GM12878 (cell line): ENCODE results near the gene SNCAIP. TPM values are rescaled to one million over a fixed set of nuclear protein-coding genes. Genes with fewer than 3 reads are reported as not detected.
A peak's percentile ranks its signal among the peaks of the same experiment; 100 is the strongest.

Experiments
- ATAC-seq: fragments of 200-7000 bp; cut with Tn5 transposase; 3 replicates; pipeline ENCODE4 v1.9.1; 2020; ENCODE audit warnings: mild to moderate bottlenecking, moderate library complexity
- BruUV-seq: library from RNA; stranded (reverse); fragments of 400-500 nt; replicated peaks from 2 replicates; lab custom pipeline; 2021; lab: Mats Ljungman, UMichigan
- CTCF ChIA-PET: fragments of 300-600 bp; sonication (Branson Sonifier 250); formaldehyde crosslinking; extraction: SDS; loops from one replicate; lab custom pipeline; 2021; ENCODE audit warnings: inconsistent platforms; lab: Yijun Ruan, JAX
- POLR2A ChIA-PET: fragments of 350-600 bp; formaldehyde crosslinking; extraction: SDS; loops from one replicate; lab custom pipeline; 2021; ENCODE audit warnings: inconsistent platforms; lab: Charles Lee
- RAD21 ChIA-PET: fragments of 300-600 bp; sonication (Branson Sonifier 250); formaldehyde crosslinking; loops from one replicate; lab custom pipeline; 2023; ENCODE audit warnings: antibody characterized with exemption; ENCODE audit not compliant: unreplicated experiment; lab: Charles Lee
- SMC1A ChIA-PET: fragments of 300-600 bp; sonication (Branson Sonifier 250); formaldehyde crosslinking; loops from one replicate; lab custom pipeline; 2023; ENCODE audit not compliant: unreplicated experiment, uncharacterized antibody; lab: Charles Lee
- DNase-seq: peaks from one replicate; pipeline ENCODE4 v3.0.0-alpha.2; 2011; ENCODE audit warnings: low read depth, low spot score
- FAIRE-seq: peaks from 3 replicates; lab custom pipeline; 2011; peaks lifted over from hg19 to GRCh38; lab: Jason Lieb, UNC
- H2AFZ ChIP-seq: 2 replicates; pipeline ENCODE4 v1.6.0; 2011; ENCODE audit warnings: low read depth, low read length, control low read depth; ENCODE audit not compliant: control insufficient read depth
- H3K27ac ChIP-seq: 2 replicates; pipeline ENCODE4 v1.5.1; 2011; ENCODE audit warnings: control low read depth; ENCODE audit not compliant: control insufficient read depth, insufficient read depth
- H3K27me3 ChIP-seq, 2 experiments: replicated peaks in 1 of 2; 2 replicates each; pipeline versions ENCODE4 v1.6.0 to v1.6.1; 2011; ENCODE audit warnings: low read length in 1 of 2; ENCODE audit not compliant: control insufficient read depth in 2 of 2, insufficient read depth in 2 of 2
- H3K36me3 ChIP-seq, 2 experiments: 2 replicates each; pipeline ENCODE4 v1.5.1; 2011; ENCODE audit warnings: low read length in 1 of 2; ENCODE audit not compliant: control insufficient read depth in 2 of 2, insufficient read depth in 2 of 2
- H3K4me1 ChIP-seq: 2 replicates; pipeline ENCODE4 v1.6.1; 2011; ENCODE audit warnings: mild to moderate bottlenecking, low read length, moderate library complexity, mixed read lengths; ENCODE audit not compliant: control insufficient read depth, insufficient read depth
- H3K4me2 ChIP-seq: 2 replicates; pipeline ENCODE4 v1.6.0; 2011; ENCODE audit warnings: control low read depth; ENCODE audit not compliant: control insufficient read depth, insufficient read depth
- H3K4me3 ChIP-seq: fragments of 200-600 bp; sonication (generic); 2 replicates; pipeline ENCODE4 v1.5.1; 2016
- H3K79me2 ChIP-seq: 2 replicates; pipeline ENCODE4 v1.6.0; 2011; ENCODE audit warnings: low read length; ENCODE audit not compliant: control insufficient read depth, insufficient read depth
- H3K9ac ChIP-seq: 2 replicates; pipeline ENCODE4 v1.8.0; 2011; ENCODE audit warnings: low read length, control low read depth, mixed read lengths; ENCODE audit not compliant: control insufficient read depth, insufficient read depth
- H3K9me3 ChIP-seq: replicated peaks from 3 replicates; pipeline ENCODE4 v1.5.1; 2011; ENCODE audit warnings: mild to moderate bottlenecking, low read length; ENCODE audit not compliant: control insufficient read depth, insufficient read depth
- H4K20me1 ChIP-seq: 2 replicates; pipeline ENCODE4 v1.6.0; 2011; ENCODE audit not compliant: control insufficient read depth, insufficient read depth
- BMI1 ChIP-seq: fragments of 450-650 bp; IDR thresholded peaks from 2 replicates; pipeline ENCODE4 v1.6.1; 2016; ENCODE audit warnings: mild to moderate bottlenecking, moderate library complexity, borderline replicate concordance
- EED ChIP-seq: sonication (generic); IDR thresholded peaks from 2 replicates; pipeline ENCODE4 v1.6.1; 2016; ENCODE audit warnings: antibody characterized with exemption, low read depth
- EGR1 ChIP-seq, 2 experiments: IDR thresholded peaks; 1 replicate in 1 of 2; 2 replicates in 1 of 2; pipeline ENCODE4 v1.6.1; 2011 to 2012; ENCODE audit warnings: low read depth in 2 of 2, low read length in 2 of 2, borderline replicate concordance in 1 of 2, mild to moderate bottlenecking in 1 of 2, moderate library complexity in 1 of 2
- EZH2 ChIP-seq: IDR thresholded peaks from 2 replicates; pipeline ENCODE4 v1.6.1; 2012; ENCODE audit warnings: low read depth, mild to moderate bottlenecking, control low read depth, inconsistent platforms, low read length, borderline replicate concordance; ENCODE audit not compliant: control insufficient read depth
- KAT2A ChIP-seq: conservative IDR thresholded peaks from 2 replicates; pipeline ENCODE4 v1.6.1; 2011; ENCODE audit warnings: low read depth, low read length; ENCODE audit not compliant: control insufficient read depth
- KLF5 ChIP-seq: fragments of 450-650 bp; IDR thresholded peaks from 2 replicates; pipeline ENCODE4 v1.6.1; 2014; ENCODE audit warnings: mild to moderate bottlenecking; ENCODE audit not compliant: partially characterized antibody
- NFXL1 ChIP-seq: fragments of 450-650 bp; IDR thresholded peaks from 2 replicates; pipeline ENCODE4 v1.6.1; 2017; ENCODE audit warnings: antibody characterized with exemption, mild to moderate bottlenecking, borderline replicate concordance
- PAX8 ChIP-seq: fragments of 450-650 bp; IDR thresholded peaks from 2 replicates; pipeline ENCODE4 v1.6.1; 2017; ENCODE audit warnings: mild to moderate bottlenecking, moderate library complexity
- RAD21 ChIP-seq: IDR thresholded peaks from 2 replicates; pipeline ENCODE4 v1.6.1; 2011; ENCODE audit warnings: mild to moderate bottlenecking, low read depth, low read length, moderate library complexity; ENCODE audit not compliant: insufficient read depth
- RFX5 ChIP-seq: IDR thresholded peaks from 2 replicates; pipeline ENCODE4 v1.6.1; 2011; ENCODE audit warnings: low read depth, low read length, improper control_type of control experiment
- RUNX3 ChIP-seq: IDR thresholded peaks from 2 replicates; pipeline ENCODE4 v1.6.1; 2012; ENCODE audit warnings: low read length, inconsistent platforms
- SIN3A ChIP-seq: IDR thresholded peaks from 2 replicates; pipeline ENCODE4 v1.6.1; 2012; ENCODE audit warnings: low read depth, low read length, improper control_type of control experiment
- WRNIP1 ChIP-seq: IDR thresholded peaks from 2 replicates; pipeline ENCODE4 v1.6.1; 2011; ENCODE audit warnings: low read depth, low read length, improper control_type of control experiment, borderline replicate concordance
- WGBS: methylation state at CpG from one replicate; pipeline ENCODE4 v1.1.6; 2016; ENCODE audit warnings: low lambda C conversion rate; ENCODE audit not compliant: insufficient replicate concordance, insufficient coverage; ENCODE audit errors: missing lambda C conversion rate; 5-methylcytosine and 5-hydroxymethylcytosine counted together
- in situ Hi-C: fragments of 300-500 bp; cut with MboI; formaldehyde crosslinking; loops from 9 replicates; pipeline ENCODE4 v1.14.3; 2018; ENCODE audit warnings: mixed read lengths
- intact Hi-C: fragments of 100-400 bp; cut with micrococcal nuclease; formaldehyde crosslinking; loops from one replicate; pipeline ENCODE4 v1.14.2; 2022; ENCODE audit not compliant: unreplicated experiment
- polyA plus RNA-seq, 11 experiments: library from polyadenylated mRNA; depleted of rRNA in 4 of 11; unstranded in 6 of 11; stranded (reverse) in 5 of 11; fragments of >200 nt; fragmentation: Nextera tagmentation in 4 of 11; fragmentation: Illumina TruSeq in 1 of 11; extraction: Ambion mirVana in 4 of 11; extraction: Trizol in 1 of 11; gene quantifications; 1 replicate in 1 of 11; 2 replicates in 10 of 11; pipeline versions ENCODE4 v1.2.1 to v1.2.3, GENCODE V29; 2011 to 2016; ENCODE audit warnings: inconsistent platforms in 2 of 11, missing spikeins in 2 of 11, low read depth in 1 of 11
- total RNA-seq, 4 experiments: library from RNA; depleted of rRNA in 3 of 4; stranded (reverse); fragments of >200 nt in 3 of 4; fragmentation: Illumina TruSeq in 1 of 4; extraction: Trizol in 1 of 4; gene quantifications; 2 replicates each; pipeline versions ENCODE4 v1.2.1 to v1.2.3, GENCODE V29; 2013 to 2021
- TF ChIP-seq, protein P1 (sequence below): fragments of 450-650 bp; IDR thresholded peaks from 2 replicates; pipeline ENCODE4 v1.6.1; 2017; ENCODE audit warnings: mild to moderate bottlenecking, moderate library complexity
- TF ChIP-seq, protein P2 (sequence below): fragments of 450-650 bp; IDR thresholded peaks from 2 replicates; pipeline ENCODE4 v1.6.1; 2017; ENCODE audit warnings: antibody characterized with exemption, mild to moderate bottlenecking, moderate library complexity

The SNCAIP gene
- total and polyA plus RNA-seq, 10 of the 15 experiments (the other 5 are each of a cell fraction or from before 2014, with no cell fraction given), result 0.03 to 0.62 (median 0.16) TPM; not detected in 1

DNA sequence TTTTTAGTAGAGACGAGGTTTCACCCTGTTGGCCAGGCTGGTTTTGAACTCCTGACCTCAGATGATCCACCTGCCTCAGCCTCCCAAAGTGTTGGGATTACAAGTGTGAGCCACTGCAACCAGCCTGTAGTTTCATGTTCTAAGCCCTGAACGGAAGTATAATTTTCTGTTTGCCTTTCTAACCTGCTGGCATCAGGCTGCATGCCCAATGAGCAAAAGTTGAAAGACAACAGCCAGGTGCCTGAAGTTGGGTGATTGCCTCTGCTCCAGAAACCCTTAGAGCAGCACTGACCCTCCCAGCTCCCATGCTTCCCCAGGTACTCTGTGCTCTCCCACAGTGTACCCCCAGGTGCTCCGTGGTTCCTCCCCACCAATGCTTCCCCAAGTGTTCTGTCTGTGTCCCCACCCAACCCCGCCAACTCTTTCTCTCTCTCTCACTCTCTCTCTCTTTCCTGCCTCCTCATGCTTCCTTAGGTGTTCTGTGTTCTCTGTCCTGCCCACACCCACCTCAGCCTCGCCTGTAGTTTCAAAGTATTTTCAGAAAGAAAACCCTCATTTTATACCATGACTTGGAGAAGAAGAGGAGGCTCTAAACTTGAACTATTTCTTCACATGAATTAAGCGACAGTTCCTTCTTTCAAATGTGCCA is 145.3 kb downstream of the SNCAIP start (continued):
- TF ChIP-seq, protein P1, sequence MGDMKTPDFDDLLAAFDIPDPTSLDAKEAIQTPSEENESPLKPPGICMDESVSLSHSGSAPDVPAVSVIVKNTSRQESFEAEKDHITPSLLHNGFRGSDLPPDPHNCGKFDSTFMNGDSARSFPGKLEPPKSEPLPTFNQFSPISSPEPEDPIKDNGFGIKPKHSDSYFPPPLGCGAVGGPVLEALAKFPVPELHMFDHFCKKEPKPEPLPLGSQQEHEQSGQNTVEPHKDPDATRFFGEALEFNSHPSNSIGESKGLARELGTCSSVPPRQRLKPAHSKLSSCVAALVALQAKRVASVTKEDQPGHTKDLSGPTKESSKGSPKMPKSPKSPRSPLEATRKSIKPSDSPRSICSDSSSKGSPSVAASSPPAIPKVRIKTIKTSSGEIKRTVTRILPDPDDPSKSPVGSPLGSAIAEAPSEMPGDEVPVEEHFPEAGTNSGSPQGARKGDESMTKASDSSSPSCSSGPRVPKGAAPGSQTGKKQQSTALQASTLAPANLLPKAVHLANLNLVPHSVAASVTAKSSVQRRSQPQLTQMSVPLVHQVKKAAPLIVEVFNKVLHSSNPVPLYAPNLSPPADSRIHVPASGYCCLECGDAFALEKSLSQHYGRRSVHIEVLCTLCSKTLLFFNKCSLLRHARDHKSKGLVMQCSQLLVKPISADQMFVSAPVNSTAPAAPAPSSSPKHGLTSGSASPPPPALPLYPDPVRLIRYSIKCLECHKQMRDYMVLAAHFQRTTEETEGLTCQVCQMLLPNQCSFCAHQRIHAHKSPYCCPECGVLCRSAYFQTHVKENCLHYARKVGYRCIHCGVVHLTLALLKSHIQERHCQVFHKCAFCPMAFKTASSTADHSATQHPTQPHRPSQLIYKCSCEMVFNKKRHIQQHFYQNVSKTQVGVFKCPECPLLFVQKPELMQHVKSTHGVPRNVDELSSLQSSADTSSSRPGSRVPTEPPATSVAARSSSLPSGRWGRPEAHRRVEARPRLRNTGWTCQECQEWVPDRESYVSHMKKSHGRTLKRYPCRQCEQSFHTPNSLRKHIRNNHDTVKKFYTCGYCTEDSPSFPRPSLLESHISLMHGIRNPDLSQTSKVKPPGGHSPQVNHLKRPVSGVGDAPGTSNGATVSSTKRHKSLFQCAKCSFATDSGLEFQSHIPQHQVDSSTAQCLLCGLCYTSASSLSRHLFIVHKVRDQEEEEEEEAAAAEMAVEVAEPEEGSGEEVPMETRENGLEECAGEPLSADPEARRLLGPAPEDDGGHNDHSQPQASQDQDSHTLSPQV, result no peak

DNA sequence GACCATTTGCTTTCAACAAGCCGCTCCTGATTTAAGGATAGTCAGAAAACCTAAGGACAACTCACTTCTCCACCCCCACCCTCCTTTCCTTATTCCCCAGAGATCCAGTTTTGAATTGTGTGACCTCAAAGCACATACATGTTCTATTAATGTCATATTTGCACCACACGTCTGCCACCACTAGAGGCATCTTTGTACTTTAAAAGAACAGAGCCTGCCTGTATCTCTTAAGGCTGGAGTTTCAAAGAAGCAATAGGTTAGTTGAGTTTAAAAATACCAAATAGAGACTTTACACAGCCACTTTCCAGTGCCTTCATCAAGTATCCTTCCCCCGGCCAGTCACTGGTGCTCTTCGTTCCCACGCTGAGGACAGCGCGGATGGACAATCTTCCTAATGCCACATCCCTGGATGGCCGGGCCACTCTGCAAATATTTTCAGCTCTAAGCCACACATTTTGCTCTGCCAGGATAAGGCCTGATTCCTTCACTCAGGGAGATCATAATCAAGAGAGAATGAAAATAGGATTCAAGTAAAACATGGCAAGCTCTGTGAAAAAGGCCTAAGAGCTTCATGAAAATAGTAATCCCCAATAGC is 146.3 kb downstream of the SNCAIP start:
- no peak for DNase-seq
- ChIA-PET POLR2A (no interaction called here), RAD21 (no interaction called here), SMC1A (no interaction called here), CTCF (interaction anchor here (1.9 kb wide), 1 partner anchor 12 kb away, joined by 4 read pairs; no protein-coding TSS in a partner anchor)
- ATAC-seq, result peak; percentile 85
- Histone ChIP-seq H3K79me2 (no peaks in the 10 kb centered on the region), H4K20me1 (no peaks in the 10 kb centered on the region), H3K4me2 (no peak overlapping the region), H3K9me3 (no peaks in the 10 kb centered on the region), H3K27ac (no peak overlapping the region), H3K9ac (no peak overlapping the region), H3K36me3 (no peaks in the 10 kb centered on the region), H3K4me3 (no peak overlapping the region), H3K27me3 (no peaks in the 10 kb centered on the region), H2AFZ (no peak overlapping the region), H3K4me1 (no peaks in the 10 kb centered on the region)
- in situ Hi-C loops (no loop called here), intact Hi-C loops (no loop called here)
- FAIRE-seq, result no peak
- no TSS peak for BruUV-seq
- WGBS, result 56% methylated on average over 8 of the region's 8 CpGs
- TF ChIP-seq EZH2 (no peak), KAT2A (no peak), KLF5 (no peak), PAX8 (no peak), WRNIP1 (no peak), NFXL1 (no peak), BMI1 (no peak), RUNX3 (0 out of 2 replicates have a peak, but pooled peaks have one; percentile 11), EGR1 (IDR thresholded peaks at IDR 0.05; ENCODE audit: borderline replicate concordance in 1 of 2, low read depth in 2 of 2, low read length in 2 of 2) (no peak), EED (no peak), SIN3A (no peak), RFX5 (no peak), RAD21 (peak; percentile 58)
- TF ChIP-seq, protein P2, sequence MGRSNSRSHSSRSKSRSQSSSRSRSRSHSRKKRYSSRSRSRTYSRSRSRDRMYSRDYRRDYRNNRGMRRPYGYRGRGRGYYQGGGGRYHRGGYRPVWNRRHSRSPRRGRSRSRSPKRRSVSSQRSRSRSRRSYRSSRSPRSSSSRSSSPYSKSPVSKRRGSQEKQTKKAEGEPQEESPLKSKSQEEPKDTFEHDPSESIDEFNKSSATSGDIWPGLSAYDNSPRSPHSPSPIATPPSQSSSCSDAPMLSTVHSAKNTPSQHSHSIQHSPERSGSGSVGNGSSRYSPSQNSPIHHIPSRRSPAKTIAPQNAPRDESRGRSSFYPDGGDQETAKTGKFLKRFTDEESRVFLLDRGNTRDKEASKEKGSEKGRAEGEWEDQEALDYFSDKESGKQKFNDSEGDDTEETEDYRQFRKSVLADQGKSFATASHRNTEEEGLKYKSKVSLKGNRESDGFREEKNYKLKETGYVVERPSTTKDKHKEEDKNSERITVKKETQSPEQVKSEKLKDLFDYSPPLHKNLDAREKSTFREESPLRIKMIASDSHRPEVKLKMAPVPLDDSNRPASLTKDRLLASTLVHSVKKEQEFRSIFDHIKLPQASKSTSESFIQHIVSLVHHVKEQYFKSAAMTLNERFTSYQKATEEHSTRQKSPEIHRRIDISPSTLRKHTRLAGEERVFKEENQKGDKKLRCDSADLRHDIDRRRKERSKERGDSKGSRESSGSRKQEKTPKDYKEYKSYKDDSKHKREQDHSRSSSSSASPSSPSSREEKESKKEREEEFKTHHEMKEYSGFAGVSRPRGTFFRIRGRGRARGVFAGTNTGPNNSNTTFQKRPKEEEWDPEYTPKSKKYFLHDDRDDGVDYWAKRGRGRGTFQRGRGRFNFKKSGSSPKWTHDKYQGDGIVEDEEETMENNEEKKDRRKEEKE, result no peak
